K562 (cell line): ENCODE results near the gene TSPOAP1. TPM values are rescaled to one million over a fixed set of nuclear protein-coding genes. Genes with fewer than 3 reads are reported as not detected.

Experiments
- ATAC-seq: fragments of 200-7000 bp; cut with Tn5 transposase; 3 replicates; pipeline ENCODE4 v1.9.1; 2020; ENCODE audit warnings: moderate library complexity
- BruUV-seq: library from RNA; stranded (reverse); fragments of 400-500 nt; replicated peaks from 2 replicates; lab custom pipeline; 2021; lab: Mats Ljungman, UMichigan
- CTCF ChIA-PET: fragments of 300-600 bp; formaldehyde crosslinking; extraction: SDS; loops from one replicate; lab custom pipeline; 2021; ENCODE audit warnings: low intra/inter-chr PET ratio; lab: Yijun Ruan, JAX
- POLR2A ChIA-PET: fragments of 300-600, 350-650 bp; sonication (Branson Sonifier 250); formaldehyde crosslinking; extraction: SDS; loops from one replicate; lab custom pipeline; 2021; ENCODE audit warnings: antibody characterized with exemption, inconsistent platforms; lab: Yijun Ruan, JAX
- DNase-seq, 4 experiments: peaks; one replicate each; pipeline versions ENCODE4 v3.0.0 to v3.0.0-alpha.2; 2011 to 2018; ENCODE audit warnings: low spot score in 3 of 4, mixed read lengths in 3 of 4; ENCODE audit errors: extremely low read depth in 1 of 4
- FAIRE-seq: peaks from 2 replicates; lab custom pipeline; 2011; peaks lifted over from hg19 to GRCh38; lab: Jason Lieb, UNC
- H2AFZ ChIP-seq: 2 replicates; pipeline ENCODE4 v1.6.0; 2011; ENCODE audit warnings: low read depth, low read length, control low read depth, inconsistent platforms
- H3K27ac ChIP-seq: fragments of 200-600 bp; 3 replicates; pipeline ENCODE4 v1.8.0; 2011; ENCODE audit warnings: low read depth, mild to moderate bottlenecking, control low read depth, inconsistent platforms, low read length, moderate library complexity, mixed read lengths; ENCODE audit errors: extremely low read depth
- H3K27me3 ChIP-seq, 2 experiments: fragments of 300-600 bp in 1 of 2; 2 replicates in 1 of 2; 3 replicates in 1 of 2; pipeline versions ENCODE4 v1.6.0 to v1.8.0; 2011; ENCODE audit warnings: inconsistent platforms in 2 of 2, low read length in 2 of 2, mild to moderate bottlenecking in 1 of 2, mixed read lengths in 1 of 2, moderate library complexity in 1 of 2; ENCODE audit not compliant: control insufficient read depth in 2 of 2, insufficient read depth in 2 of 2
- H3K36me3 ChIP-seq: fragments of 300-600 bp; 3 replicates; pipeline ENCODE4 v1.8.0; 2011; ENCODE audit warnings: mild to moderate bottlenecking, low read length, inconsistent platforms; ENCODE audit not compliant: control insufficient read depth, insufficient read depth
- H3K4me1 ChIP-seq, 2 experiments: fragments of 200-600 bp in 1 of 2; replicated peaks in 1 of 2; 2 replicates in 1 of 2; 3 replicates in 1 of 2; pipeline versions ENCODE4 v1.5.1 to v1.8.0; 2011; ENCODE audit warnings: inconsistent platforms in 2 of 2, low read length in 2 of 2, mild to moderate bottlenecking in 1 of 2, mixed read lengths in 1 of 2, moderate library complexity in 1 of 2; ENCODE audit not compliant: control insufficient read depth in 2 of 2, insufficient read depth in 2 of 2
- H3K4me2 ChIP-seq: 2 replicates; pipeline ENCODE4 v1.6.1; 2011; ENCODE audit warnings: low read length, control low read depth, inconsistent platforms, mixed read lengths; ENCODE audit not compliant: insufficient read depth
- H3K4me3 ChIP-seq: fragments of 200-600 bp; sonication (generic), shearing (Covaris generic); 2 replicates; pipeline ENCODE4 v1.5.1; 2016; ENCODE audit warnings: control low read depth, inconsistent platforms
- H3K79me2 ChIP-seq: fragments of 200-600 bp; 3 replicates; pipeline ENCODE4 v1.8.0; 2011; ENCODE audit warnings: low read length, inconsistent platforms; ENCODE audit not compliant: control insufficient read depth, insufficient read depth
- H3K9ac ChIP-seq, 2 experiments: 2 replicates each; pipeline versions ENCODE4 v1.6.0 to v1.6.1; 2011; ENCODE audit warnings: low read depth in 2 of 2, low read length in 2 of 2, control low read depth in 1 of 2, inconsistent platforms in 1 of 2, mild to moderate bottlenecking in 1 of 2, mixed read lengths in 1 of 2; ENCODE audit not compliant: insufficient read depth in 1 of 2
- H3K9me1 ChIP-seq: one replicate; pipeline ENCODE4 v1.6.0; 2011; ENCODE audit warnings: inconsistent platforms, mild to moderate bottlenecking, low read length, moderate library complexity; ENCODE audit not compliant: control insufficient read depth, insufficient read depth
- H3K9me3 ChIP-seq: replicated peaks from 2 replicates; pipeline ENCODE4 v1.5.1; 2011; ENCODE audit warnings: low read depth, low read length, inconsistent platforms; ENCODE audit not compliant: control insufficient read depth, insufficient read depth
- H4K20me1 ChIP-seq: replicated peaks from 2 replicates; pipeline ENCODE4 v1.6.1; 2011; ENCODE audit warnings: low read length, inconsistent platforms, mixed read lengths; ENCODE audit not compliant: control insufficient read depth, insufficient read depth
- E2F5 ChIP-seq: sonication (generic); formaldehyde crosslinking; IDR thresholded peaks from 2 replicates; pipeline ENCODE4 v1.8.0; 2022; ENCODE audit warnings: mild to moderate bottlenecking, missing genetic modification reagents
- MEIS2 ChIP-seq: fragments of 450-650 bp; IDR thresholded peaks from 2 replicates; pipeline ENCODE4 v1.6.1; 2014; ENCODE audit warnings: mild to moderate bottlenecking; ENCODE audit not compliant: partially characterized antibody
- NR0B1 ChIP-seq: fragments of 450-650 bp; IDR thresholded peaks from one replicate; pipeline ENCODE4 v1.6.1; 2018; ENCODE audit warnings: mild to moderate bottlenecking, moderate library complexity; ENCODE audit not compliant: partially characterized antibody
- PKNOX1 ChIP-seq: fragments of 450-650 bp; IDR thresholded peaks from 2 replicates; pipeline ENCODE4 v1.6.1; 2016
- SFPQ ChIP-seq: fragments of 200-400 bp; formaldehyde crosslinking; IDR thresholded peaks from 2 replicates; pipeline ENCODE4 v1.6.1; 2017; ENCODE audit warnings: mild to moderate bottlenecking, low read depth, low read length, moderate library complexity
- SRF ChIP-seq, 2 experiments: fragments of 250-450, 450-650 bp in 1 of 2; sonication (Bioruptor Pico) in 1 of 2; sonication (generic) in 1 of 2; formaldehyde crosslinking; IDR thresholded peaks; 2 replicates each; pipeline versions ENCODE4 v1.5.0 to v1.5.1; 2020 to 2022; ENCODE audit warnings: mild to moderate bottlenecking in 1 of 2, missing genetic modification reagents in 1 of 2
- TBP ChIP-seq: optimal IDR thresholded peaks from 2 replicates; pipeline ENCODE3; 2011; ENCODE audit warnings: low read depth, low read length, improper control_type of control experiment
- ZNF253 ChIP-seq: fragments of 250-450 bp; sonication (Bioruptor Pico); conservative IDR thresholded peaks from 2 replicates; pipeline ENCODE4 v1.6.1; 2021; ENCODE audit warnings: mild to moderate bottlenecking
- ZNF717 ChIP-seq: fragments of 250-450 bp; sonication (Bioruptor Pico); IDR thresholded peaks from 2 replicates; pipeline ENCODE4 v1.5.0; 2021
- WGBS: fragments of 100-300 bp; shearing (Covaris generic); methylation state at CpG from one replicate; pipeline ENCODE4 v1.1.6; 2016; ENCODE audit warnings: low coverage, mixed read lengths; ENCODE audit not compliant: insufficient coverage; ENCODE audit errors: missing lambda C conversion rate; 5-methylcytosine and 5-hydroxymethylcytosine counted together
- in situ Hi-C: fragments of 300-500 bp; cut with MboI; formaldehyde crosslinking; loops from 4 replicates; pipeline ENCODE4 v1.15.0; 2018; ENCODE audit warnings: inconsistent platforms, mixed read lengths
- intact Hi-C: fragments of 100-400 bp; cut with micrococcal nuclease; formaldehyde crosslinking; loops from 2 replicates; pipeline ENCODE4 v1.14.2; 2022
- polyA plus RNA-seq, 8 experiments: library from polyadenylated mRNA; depleted of rRNA in 4 of 8; stranded (reverse) in 5 of 8; unstranded in 3 of 8; fragments of >200 nt; fragmentation: Nextera tagmentation in 2 of 8; fragmentation: Illumina TruSeq in 1 of 8; extraction: Ambion mirVana in 2 of 8; extraction: Trizol in 1 of 8; gene quantifications; 2 replicates each; pipeline versions ENCODE4 v1.2.1 to v1.2.3, GENCODE V29; 2011 to 2014; ENCODE audit warnings: inconsistent platforms in 1 of 8, missing spikeins in 1 of 8
- total RNA-seq, 7 experiments: library from RNA; depleted of rRNA in 6 of 7; stranded (reverse); fragments of >200 nt in 6 of 7; fragmentation: Illumina TruSeq in 2 of 7; extraction: Trizol in 2 of 7; gene quantifications; 2 replicates each; pipeline versions ENCODE4 v1.2.1 to v1.2.3, GENCODE V29; 2011 to 2021; ENCODE audit warnings: low replicate concordance in 1 of 7

Gene TSPOAP1
- total and polyA plus RNA-seq, 9 of the 15 experiments (the other 6 are each of a cell fraction or from before 2014, with no cell fraction given) = 0.87 to 3.9 (median 1.8) TPM; not detected in 2

- no peaks in the 10 kb centered on the region for H3K27me3 ChIP-seq
- no peak overlapping the region for H3K9ac ChIP-seq
- no peak overlapping the region for H3K27ac ChIP-seq
- DNase-seq (no peak), ATAC-seq (no peak), FAIRE-seq (peak; percentile 19)
- no peak overlapping the region for H2AFZ ChIP-seq
- 38% methylated on average over 7 of the region's 7 CpGs for WGBS
- H3K9me1 ChIP-seq = no peaks in the 10 kb centered on the region
- no peak overlapping the region for H3K4me3 ChIP-seq
- no TSS peak for BruUV-seq
- in situ Hi-C loops = loop anchor here (5.0 kb wide), 1 partner anchor 133 kb away; no protein-coding TSS in a partner anchor
- TF ChIP-seq ZNF253 (CRISPR knock-in tag) = no peak
- peak; percentile 76 for TF ChIP-seq PKNOX1
- no peak for TF ChIP-seq ZNF717
- TF ChIP-seq TBP = peak; percentile 19
- no peak for TF ChIP-seq NR0B1
- TF ChIP-seq SRF (CRISPR knock-in tag; IDR thresholded peaks at IDR 0.05) = 0 out of 4 replicates have a peak, but pooled peaks of 1 of the 2 experiments have one; percentile 15
- no peak for TF ChIP-seq E2F5 (CRISPR knock-in tag)
- TF ChIP-seq SFPQ = no peak
- TF ChIP-seq MEIS2 = peak; percentile 30
- CTCF ChIA-PET = interaction anchor here (0.6 to 0.8 kb wide), 2 partner anchors 132 to 133 kb away, joined by 3 to 5 read pairs; no protein-coding TSS in a partner anchor
- H3K79me2 ChIP-seq = no peaks in the 10 kb centered on the region
- POLR2A ChIA-PET = interaction anchor here (0.9 to 4.3 kb wide), 4 partner anchors 12 to 39 kb away, joined by 3 to 42 read pairs (median 11); partner anchors contain the start of gene TSPOAP1
- peaks cover 0 to 20% of the 10 kb centered on the region in 2 experiments; a peak in 1 of 5 replicates for H3K4me1 ChIP-seq
- no peaks in the 10 kb centered on the region for H3K36me3 ChIP-seq
- intact Hi-C loops = no loop called here
- no peaks in the 10 kb centered on the region for H4K20me1 ChIP-seq
- H3K4me2 ChIP-seq = no peak overlapping the region
- H3K9me3 ChIP-seq = no peaks in the 10 kb centered on the region
These were observed 14.5 kb downstream of the TSPOAP1 start for GRCh38 chr17:58313815-58314705.
